ENCODE results near the gene ATG101. TPM values are rescaled to one million over a fixed set of nuclear protein-coding genes. Genes with fewer than 3 reads are reported as not detected.

The ATG101 gene
- total and polyA plus RNA-seq, 9 of the 15 experiments (the other 6 are each of a cell fraction or from before 2014, with no cell fraction given), result 2.9 to 52.4 (median 29.7) TPM

GRCh38 chr12:52069327-52070184 is at the start of gene ATG101 (continued):
- TF ChIP-seq, protein P1, sequence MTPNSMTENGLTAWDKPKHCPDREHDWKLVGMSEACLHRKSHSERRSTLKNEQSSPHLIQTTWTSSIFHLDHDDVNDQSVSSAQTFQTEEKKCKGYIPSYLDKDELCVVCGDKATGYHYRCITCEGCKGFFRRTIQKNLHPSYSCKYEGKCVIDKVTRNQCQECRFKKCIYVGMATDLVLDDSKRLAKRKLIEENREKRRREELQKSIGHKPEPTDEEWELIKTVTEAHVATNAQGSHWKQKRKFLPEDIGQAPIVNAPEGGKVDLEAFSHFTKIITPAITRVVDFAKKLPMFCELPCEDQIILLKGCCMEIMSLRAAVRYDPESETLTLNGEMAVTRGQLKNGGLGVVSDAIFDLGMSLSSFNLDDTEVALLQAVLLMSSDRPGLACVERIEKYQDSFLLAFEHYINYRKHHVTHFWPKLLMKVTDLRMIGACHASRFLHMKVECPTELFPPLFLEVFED (CRISPR knock-in tag; conservative IDR thresholded peaks at IDR 0.05), result peak; percentile 78; the same call in 1 of the 2 replicates
- TF ChIP-seq SRSF1 (IDR thresholded peaks at IDR 0.05; ENCODE audit: low read depth, low read length), result no peak
- TF ChIP-seq POLR2G (IDR thresholded peaks at IDR 0.05; ENCODE audit: low read depth, low read length), result peak; percentile 92
- TF ChIP-seq NCOR1 (IDR thresholded peaks at IDR 0.05), result no peak
- peak; percentile 79; the same call in 1 of the 2 replicates for TF ChIP-seq ZZZ3 (IDR thresholded peaks at IDR 0.05)
- peak in 1 of 2 experiments; percentile 41; a peak in 1 of 4 replicates for TF ChIP-seq SRF (CRISPR knock-in tag; IDR thresholded peaks at IDR 0.05)
- TF ChIP-seq ZNF717 (CRISPR knock-in tag; IDR thresholded peaks at IDR 0.05), result no peak
- peak; percentile 1; the same call in 1 of the 2 replicates for TF ChIP-seq MAFK (IDR thresholded peaks at IDR 0.05; ENCODE audit: low read length)
- no peak for TF ChIP-seq FOXP4 (CRISPR knock-in tag; IDR thresholded peaks at IDR 0.05; ENCODE audit: borderline replicate concordance)
- TF ChIP-seq, protein P2, sequence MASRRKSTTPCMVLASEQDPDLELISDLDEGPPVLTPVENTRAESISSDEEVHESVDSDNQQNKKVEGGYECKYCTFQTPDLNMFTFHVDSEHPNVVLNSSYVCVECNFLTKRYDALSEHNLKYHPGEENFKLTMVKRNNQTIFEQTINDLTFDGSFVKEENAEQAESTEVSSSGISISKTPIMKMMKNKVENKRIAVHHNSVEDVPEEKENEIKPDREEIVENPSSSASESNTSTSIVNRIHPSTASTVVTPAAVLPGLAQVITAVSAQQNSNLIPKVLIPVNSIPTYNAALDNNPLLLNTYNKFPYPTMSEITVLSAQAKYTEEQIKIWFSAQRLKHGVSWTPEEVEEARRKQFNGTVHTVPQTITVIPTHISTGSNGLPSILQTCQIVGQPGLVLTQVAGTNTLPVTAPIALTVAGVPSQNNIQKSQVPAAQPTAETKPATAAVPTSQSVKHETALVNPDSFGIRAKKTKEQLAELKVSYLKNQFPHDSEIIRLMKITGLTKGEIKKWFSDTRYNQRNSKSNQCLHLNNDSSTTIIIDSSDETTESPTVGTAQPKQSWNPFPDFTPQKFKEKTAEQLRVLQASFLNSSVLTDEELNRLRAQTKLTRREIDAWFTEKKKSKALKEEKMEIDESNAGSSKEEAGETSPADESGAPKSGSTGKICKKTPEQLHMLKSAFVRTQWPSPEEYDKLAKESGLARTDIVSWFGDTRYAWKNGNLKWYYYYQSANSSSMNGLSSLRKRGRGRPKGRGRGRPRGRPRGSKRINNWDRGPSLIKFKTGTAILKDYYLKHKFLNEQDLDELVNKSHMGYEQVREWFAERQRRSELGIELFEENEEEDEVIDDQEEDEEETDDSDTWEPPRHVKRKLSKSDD (conservative IDR thresholded peaks at IDR 0.05; ENCODE audit: low read length), result no peak
- peak; percentile 100 for TF ChIP-seq PRDM10 (IDR thresholded peaks at IDR 0.05; ENCODE audit: partially characterized antibody)
- TF ChIP-seq GTF2F1 (IDR thresholded peaks at IDR 0.05; ENCODE audit: low read depth, low read length), result 0 out of 2 replicates have a peak, but pooled peaks have one; percentile 35
- TF ChIP-seq GTF2B (IDR thresholded peaks at IDR 0.05; ENCODE audit: extremely low read depth, insufficient read length), result no peak
- TF ChIP-seq ZNF699 (CRISPR knock-in tag; IDR thresholded peaks at IDR 0.05; ENCODE audit: insufficient replicate concordance), result no peak
- peak; percentile 29; the same call in 1 of the 2 replicates for TF ChIP-seq STAT5A (IDR thresholded peaks at IDR 0.05; ENCODE audit: borderline replicate concordance, low read length)

Measured in K562 (cell line).